ENCODE data around the gene DCHS2. TPM values are rescaled to one million over a fixed set of nuclear protein-coding genes. Genes with fewer than 3 reads are reported as not detected.

The DCHS2 gene
- total and polyA plus RNA-seq, 2 experiments from 2014 or later: 0.21 to 7.6 TPM

GRCh38 chr4:154307451-154307850 lies 184.1 kb downstream of the DCHS2 start (continued):
- TF ChIP-seq ZNF462 (CRISPR knock-in tag; IDR thresholded peaks at IDR 0.05): no peak
- no peak for TF ChIP-seq EZH2 (IDR thresholded peaks at IDR 0.05; ENCODE audit: low read depth, unreplicated experiment)

GRCh38 chr4:154305616-154306015 lies 186.0 kb downstream of the DCHS2 start:
- H3K4me1 Mint-ChIP-seq: no peaks in the 10 kb centered on the region
- H3K4me2 ChIP-seq: no peak overlapping the region
- H3F3A ChIP-seq (replicated peaks; ENCODE audit: low read depth): no peaks in the 10 kb centered on the region
- H3K27ac ChIP-seq (ENCODE audit: low read depth): no peak overlapping the region
- no peak overlapping the region for H3K27ac Mint-ChIP-seq
- H4K20me1 ChIP-seq (replicated peaks; ENCODE audit: insufficient read depth): no peaks in the 10 kb centered on the region
- peaks cover 5% of the 10 kb centered on the region; the same call in 2 of the 3 replicates for H3K36me3 Mint-ChIP-seq (ENCODE audit: low read depth)
- H3K9me2 ChIP-seq (ENCODE audit: insufficient read depth): 0 out of 2 replicates have a peak, but pooled peaks cover 3% of the 10 kb centered on the region
- H2AFZ ChIP-seq: no peak overlapping the region
- no peaks in the 10 kb centered on the region for H3K27me3 ChIP-seq (ENCODE audit: insufficient read depth)
- no peak for ATAC-seq
- no peak for DNase-seq (ENCODE audit: low spot score)
- no peaks in the 10 kb centered on the region for H3K79me2 ChIP-seq (replicated peaks; ENCODE audit: insufficient read depth)
- H3K9me3 Mint-ChIP-seq: peaks cover 20% of the 10 kb centered on the region
- no peaks in the 10 kb centered on the region for H3K4me1 ChIP-seq (ENCODE audit: insufficient read depth)
- H3K27me3 Mint-ChIP-seq (ENCODE audit: insufficient read depth, low read depth, poor library complexity): no peaks in the 10 kb centered on the region
- no peak overlapping the region for H3K4me3 Mint-ChIP-seq
- H3K4me3 ChIP-seq: no peak overlapping the region
- no peaks in the 10 kb centered on the region for H3K36me3 ChIP-seq (ENCODE audit: insufficient read depth)
- TF ChIP-seq ETS1 (IDR thresholded peaks at IDR 0.05) (no peak), CTCF (conservative IDR thresholded peaks at IDR 0.05; ENCODE audit: low read depth in 2 of 2) (no peak), ZNF114 (CRISPR knock-in tag; IDR thresholded peaks at IDR 0.05) (no peak), REST (IDR thresholded peaks at IDR 0.05; ENCODE audit: unreplicated experiment) (no peak)

Data from GM23338 (cell line).